CD4-positive, alpha-beta T cell (primary cell): ENCODE data around the gene C1QTNF6. TPM values are rescaled to one million over a fixed set of nuclear protein-coding genes. Genes with fewer than 3 reads are reported as not detected.

ENCODE experiments used
- ATAC-seq: fragments of 200-7000 bp; cut with Tn5 transposase; one replicate; pipeline ENCODE4 v1.10.0; 2022; ENCODE audit warnings: mild to moderate bottlenecking; ENCODE audit not compliant: poor library complexity
- CTCF ChIA-PET: fragments of 350-600 bp; sonication (Branson Sonifier 250); formaldehyde crosslinking; loops from one replicate; lab custom pipeline; 2021; ENCODE audit warnings: antibody characterized with exemption, inconsistent platforms; lab: Charles Lee
- POLR2A ChIA-PET: fragments of 350-600 bp; sonication (Branson Sonifier 250); formaldehyde crosslinking; loops from one replicate; lab custom pipeline; 2021; ENCODE audit warnings: antibody characterized with exemption, inconsistent platforms; lab: Charles Lee
- DNase-seq, 14 experiments: peaks; one replicate each; pipeline ENCODE4 v3.0.0-alpha.2; 2013 to 2020; ENCODE audit warnings: mixed read lengths in 2 of 14
- H3K27ac ChIP-seq, 2 donors: one replicate each; pipeline versions ENCODE4 v1.5.1 to v1.7.0; 2013; ENCODE audit warnings: low read length in 2 of 2, low read depth in 1 of 2, mild to moderate bottlenecking in 1 of 2
- H3K27me3 ChIP-seq, 2 experiments: 1 replicate in 1 of 2; 2 replicates in 1 of 2; pipeline versions ENCODE4 v1.6.1 to v1.7.0; 2013; ENCODE audit warnings: low read length in 2 of 2, control low read depth in 1 of 2, mild to moderate bottlenecking in 1 of 2, moderate library complexity in 1 of 2; ENCODE audit not compliant: insufficient read depth in 2 of 2, control insufficient read depth in 1 of 2
- H3K36me3 ChIP-seq: one replicate; pipeline ENCODE4 v1.6.1; 2013; ENCODE audit warnings: low read length, control low read depth; ENCODE audit not compliant: insufficient read depth
- H3K4me1 ChIP-seq: one replicate; pipeline ENCODE4 v1.6.1; 2013; ENCODE audit warnings: low read length, control low read depth; ENCODE audit not compliant: insufficient read depth
- H3K4me3 ChIP-seq: one replicate; pipeline ENCODE4 v1.5.1; 2013; ENCODE audit warnings: mild to moderate bottlenecking, low read length, moderate library complexity
- H3K9me3 ChIP-seq, 2 experiments: 1 replicate in 1 of 2; 2 replicates in 1 of 2; pipeline versions ENCODE4 v1.6.1 to v1.7.0; 2013; ENCODE audit warnings: low read length in 2 of 2, mild to moderate bottlenecking in 2 of 2, control low read depth in 1 of 2, moderate library complexity in 1 of 2; ENCODE audit not compliant: control insufficient read depth in 1 of 2, insufficient read depth in 1 of 2
- H3K27ac Mint-ChIP-seq: one replicate; pipeline ENCODE4 v1.8.0; 2020; ENCODE audit warnings: mixed read lengths
- H3K27me3 Mint-ChIP-seq: one replicate; pipeline ENCODE4 v1.8.0; 2021; ENCODE audit warnings: mixed read lengths
- H3K36me3 Mint-ChIP-seq: one replicate; pipeline ENCODE4 v1.8.0; 2021; ENCODE audit warnings: low read depth, mixed read lengths
- H3K4me1 Mint-ChIP-seq: one replicate; pipeline ENCODE4 v1.8.0; 2021; ENCODE audit warnings: low read depth, mixed read lengths
- H3K4me3 Mint-ChIP-seq: one replicate; pipeline ENCODE4 v1.8.0; 2020; ENCODE audit warnings: mild to moderate bottlenecking, mixed read lengths
- H3K9me3 Mint-ChIP-seq: one replicate; pipeline ENCODE4 v1.8.0; 2020; ENCODE audit warnings: mixed read lengths
- intact Hi-C, 2 experiments: fragments of 100-400 bp; cut with DNase I in 1 of 2; cut with micrococcal nuclease in 1 of 2; formaldehyde crosslinking; loops; one replicate each; pipeline versions ENCODE4 v1.15.1 to v1.9.0; 2023 to 2025; cut with DNase I, micrococcal nuclease
- total RNA-seq, 174 experiments: library from RNA in 2 of 174; stranded (reverse) in 2 of 174; gene quantifications; one replicate each; pipeline ENCODE4 v1.2.3 and lab custom pipeline; 2021 to 2026
- TF ChIP-seq, protein P1 (sequence below): fragments of 200-600 bp; IDR thresholded peaks from one replicate; pipeline ENCODE4 v1.8.0; 2022; ENCODE audit warnings: antibody characterized with exemption, mild to moderate bottlenecking

The C1QTNF6 gene
- total RNA-seq, 2 experiments from 2014 or later = 11.9 to 12.1 TPM

- ATAC-seq (no peak), DNase-seq (peak in 1 of 14 experiments; percentile 22)
- ChIA-PET CTCF (no interaction called here), POLR2A (no interaction called here)
- TF ChIP-seq, protein P1, sequence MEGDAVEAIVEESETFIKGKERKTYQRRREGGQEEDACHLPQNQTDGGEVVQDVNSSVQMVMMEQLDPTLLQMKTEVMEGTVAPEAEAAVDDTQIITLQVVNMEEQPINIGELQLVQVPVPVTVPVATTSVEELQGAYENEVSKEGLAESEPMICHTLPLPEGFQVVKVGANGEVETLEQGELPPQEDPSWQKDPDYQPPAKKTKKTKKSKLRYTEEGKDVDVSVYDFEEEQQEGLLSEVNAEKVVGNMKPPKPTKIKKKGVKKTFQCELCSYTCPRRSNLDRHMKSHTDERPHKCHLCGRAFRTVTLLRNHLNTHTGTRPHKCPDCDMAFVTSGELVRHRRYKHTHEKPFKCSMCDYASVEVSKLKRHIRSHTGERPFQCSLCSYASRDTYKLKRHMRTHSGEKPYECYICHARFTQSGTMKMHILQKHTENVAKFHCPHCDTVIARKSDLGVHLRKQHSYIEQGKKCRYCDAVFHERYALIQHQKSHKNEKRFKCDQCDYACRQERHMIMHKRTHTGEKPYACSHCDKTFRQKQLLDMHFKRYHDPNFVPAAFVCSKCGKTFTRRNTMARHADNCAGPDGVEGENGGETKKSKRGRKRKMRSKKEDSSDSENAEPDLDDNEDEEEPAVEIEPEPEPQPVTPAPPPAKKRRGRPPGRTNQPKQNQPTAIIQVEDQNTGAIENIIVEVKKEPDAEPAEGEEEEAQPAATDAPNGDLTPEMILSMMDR = no peak
- Histone ChIP-seq H3K9me3 (no peaks in the 10 kb centered on the region), H3K27ac (no peak overlapping the region), H3K36me3 (peaks cover 6% of the 10 kb centered on the region), H3K4me3 (no peak overlapping the region), H3K27me3 (no peaks in the 10 kb centered on the region), H3K4me1 (peaks cover 48% of the 10 kb centered on the region)
- Mint-ChIP-seq H3K9me3 (no peaks in the 10 kb centered on the region), H3K4me1 (peaks cover 63% of the 10 kb centered on the region), H3K27ac (no peak overlapping the region), H3K36me3 (peaks cover 24% of the 10 kb centered on the region), H3K27me3 (no peaks in the 10 kb centered on the region), H3K4me3 (no peak overlapping the region)
- intact Hi-C loops = no loop called here
These were observed 23.8 kb upstream of the C1QTNF6 start for GRCh38 chr22:37211866-37212173.

- ChIA-PET POLR2A (no interaction called here), CTCF (interaction anchor here (0.9 kb wide), 1 partner anchor 12 kb away, joined by 3 read pairs; no protein-coding TSS in a partner anchor)
- H3K4me1 Mint-ChIP-seq = peaks cover 57% of the 10 kb centered on the region
- DNase-seq (peak in 2 of 14 experiments; percentile 2 to 31), ATAC-seq (no peak)
- no peaks in the 10 kb centered on the region for H3K9me3 Mint-ChIP-seq
- Histone ChIP-seq H3K4me1 (peaks cover 47% of the 10 kb centered on the region), H3K9me3 (no peaks in the 10 kb centered on the region), H3K27me3 (no peaks in the 10 kb centered on the region), H3K4me3 (no peak overlapping the region), H3K27ac (no peak overlapping the region), H3K36me3 (peaks cover 6% of the 10 kb centered on the region)
- TF ChIP-seq, protein P1 = no peak
- no peak overlapping the region for H3K4me3 Mint-ChIP-seq
- intact Hi-C loops = no loop called here
- peaks cover 24% of the 10 kb centered on the region for H3K36me3 Mint-ChIP-seq
- no peaks in the 10 kb centered on the region for H3K27me3 Mint-ChIP-seq
- no peak overlapping the region for H3K27ac Mint-ChIP-seq
These were observed 23.2 kb upstream of the C1QTNF6 start for GRCh38 chr22:37211075-37211865.

DNA sequence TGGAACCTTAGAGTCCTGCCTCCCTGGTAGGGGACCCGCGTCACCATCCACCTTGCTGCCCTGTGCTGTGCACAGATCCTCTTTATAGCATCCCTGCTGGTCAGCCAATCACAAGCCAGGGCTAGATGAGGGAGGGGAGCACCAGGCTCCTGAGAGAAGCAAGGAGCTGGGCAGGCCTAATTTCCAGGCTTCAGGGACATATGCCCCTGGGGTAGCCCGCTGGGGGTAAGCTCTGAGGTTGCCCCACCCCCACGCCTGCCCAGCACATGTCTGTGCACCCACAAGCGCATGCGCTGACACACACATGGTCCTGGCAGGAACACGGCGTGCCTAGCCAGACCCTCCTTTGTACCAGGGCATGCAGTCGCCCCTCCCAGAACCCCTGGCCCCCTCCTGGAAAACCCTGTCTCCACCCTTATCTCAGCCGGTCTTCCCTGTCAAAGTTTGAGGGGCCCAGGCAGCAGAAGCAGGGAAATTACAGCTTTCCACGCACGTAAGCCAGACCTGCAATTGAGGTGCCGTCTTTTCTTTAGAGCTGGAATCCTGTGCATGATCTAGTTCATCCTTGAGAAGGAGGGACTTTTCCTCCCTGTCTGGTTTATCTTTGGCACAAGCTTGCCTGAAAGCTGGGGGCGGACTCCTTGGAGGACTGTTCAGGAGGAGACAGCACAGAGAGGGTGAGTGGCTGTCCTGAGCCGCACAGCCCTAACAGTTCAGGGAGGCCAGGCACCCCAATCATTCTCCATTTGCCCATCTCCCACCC, 22.2 kb upstream of the C1QTNF6 start:
- TF ChIP-seq, protein P1 = no peak
- Mint-ChIP-seq H3K9me3 (no peaks in the 10 kb centered on the region), H3K27ac (peak overlapping the region; percentile 33), H3K36me3 (peaks cover 24% of the 10 kb centered on the region), H3K4me1 (peaks cover 58% of the 10 kb centered on the region), H3K4me3 (peak overlapping the region; percentile 4), H3K27me3 (no peaks in the 10 kb centered on the region)
- ATAC-seq = no peak
- no peak overlapping the region for H3K27ac ChIP-seq
- peak in 3 of 14 experiments; percentile 2 to 33 (median 16) for DNase-seq
- intact Hi-C loops = no loop called here
- H3K4me3 ChIP-seq = no peak overlapping the region
- peaks cover 51% of the 10 kb centered on the region for H3K4me1 ChIP-seq
- peaks cover 6% of the 10 kb centered on the region for H3K36me3 ChIP-seq
- no peaks in the 10 kb centered on the region for H3K27me3 ChIP-seq
- no peaks in the 10 kb centered on the region for H3K9me3 ChIP-seq
- POLR2A ChIA-PET = interaction anchor here (2.2 to 3.3 kb wide), 5 partner anchors 9 to 32 kb away, joined by 6 to 15 read pairs (median 13); no protein-coding TSS in a partner anchor
- CTCF ChIA-PET = interaction anchor here (0.9 to 1.5 kb wide), 3 partner anchors 11 to 28 kb away, joined by 3 to 5 read pairs (median 3); no protein-coding TSS in a partner anchor
